GM19455 (cell line): ENCODE measurements around the gene TMEM138.
"Not testable (repeated sequence)": the region's sequence is repeated elsewhere in the genome, so short reads cannot be mapped to it uniquely, and the experiment has no call there.

Source experiments
- ATAC-seq: cut with Tn5 transposase; IDR thresholded peaks from one replicate; pipeline ENCODE4 v1.9.1; 2021; ENCODE audit not compliant: unreplicated experiment

The TMEM138 gene

GRCh38 chr11:61362542-61362875, 335 bp downstream of the TMEM138 start:
- ATAC-seq = no peak

DNA sequence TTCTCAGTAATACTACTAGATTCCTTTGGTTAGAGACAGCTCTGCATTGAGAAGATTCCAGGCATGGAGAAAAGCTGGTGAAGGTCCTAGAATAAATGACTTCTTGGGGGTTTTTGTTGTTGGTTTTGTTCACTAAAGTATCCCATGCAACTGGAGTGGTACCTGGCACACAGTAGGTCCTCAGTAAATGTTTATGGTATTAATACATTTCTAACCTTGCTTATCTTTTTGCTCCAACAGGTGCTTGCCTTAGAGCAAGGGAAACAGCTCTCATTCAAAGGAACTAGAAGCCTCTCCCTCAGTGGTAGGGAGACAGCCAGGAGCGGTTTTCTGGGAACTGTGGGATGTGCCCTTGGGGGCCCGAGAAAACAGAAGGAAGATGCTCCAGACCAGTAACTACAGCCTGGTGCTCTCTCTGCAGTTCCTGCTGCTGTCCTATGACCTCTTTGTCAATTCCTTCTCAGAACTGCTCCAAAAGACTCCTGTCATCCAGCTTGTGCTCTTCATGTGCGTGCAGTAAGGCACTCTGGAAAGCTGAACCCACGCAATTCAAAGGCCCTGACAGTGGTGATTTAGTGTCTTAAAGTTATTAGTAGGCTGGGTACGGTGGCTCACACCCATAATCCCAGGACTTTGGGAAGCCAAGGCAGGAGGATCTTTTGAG, 2.0 kb downstream of the TMEM138 start:
- ATAC-seq = no peak

GRCh38 chr11:61367406-61367805, 5.2 kb downstream of the TMEM138 start:
- no peak for ATAC-seq

DNA sequence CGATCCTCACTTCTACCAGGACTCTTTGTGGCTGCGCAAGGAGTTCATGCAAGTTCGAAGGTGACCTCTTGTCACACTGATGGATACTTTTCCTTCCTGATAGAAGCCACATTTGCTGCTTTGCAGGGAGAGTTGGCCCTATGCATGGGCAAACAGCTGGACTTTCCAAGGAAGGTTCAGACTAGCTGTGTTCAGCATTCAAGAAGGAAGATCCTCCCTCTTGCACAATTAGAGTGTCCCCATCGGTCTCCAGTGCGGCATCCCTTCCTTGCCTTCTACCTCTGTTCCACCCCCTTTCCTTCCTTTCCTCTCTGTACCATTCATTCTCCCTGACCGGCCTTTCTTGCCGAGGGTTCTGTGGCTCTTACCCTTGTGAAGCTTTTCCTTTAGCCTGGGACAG, 6.5 kb downstream of the TMEM138 start:
- no peak for ATAC-seq

DNA sequence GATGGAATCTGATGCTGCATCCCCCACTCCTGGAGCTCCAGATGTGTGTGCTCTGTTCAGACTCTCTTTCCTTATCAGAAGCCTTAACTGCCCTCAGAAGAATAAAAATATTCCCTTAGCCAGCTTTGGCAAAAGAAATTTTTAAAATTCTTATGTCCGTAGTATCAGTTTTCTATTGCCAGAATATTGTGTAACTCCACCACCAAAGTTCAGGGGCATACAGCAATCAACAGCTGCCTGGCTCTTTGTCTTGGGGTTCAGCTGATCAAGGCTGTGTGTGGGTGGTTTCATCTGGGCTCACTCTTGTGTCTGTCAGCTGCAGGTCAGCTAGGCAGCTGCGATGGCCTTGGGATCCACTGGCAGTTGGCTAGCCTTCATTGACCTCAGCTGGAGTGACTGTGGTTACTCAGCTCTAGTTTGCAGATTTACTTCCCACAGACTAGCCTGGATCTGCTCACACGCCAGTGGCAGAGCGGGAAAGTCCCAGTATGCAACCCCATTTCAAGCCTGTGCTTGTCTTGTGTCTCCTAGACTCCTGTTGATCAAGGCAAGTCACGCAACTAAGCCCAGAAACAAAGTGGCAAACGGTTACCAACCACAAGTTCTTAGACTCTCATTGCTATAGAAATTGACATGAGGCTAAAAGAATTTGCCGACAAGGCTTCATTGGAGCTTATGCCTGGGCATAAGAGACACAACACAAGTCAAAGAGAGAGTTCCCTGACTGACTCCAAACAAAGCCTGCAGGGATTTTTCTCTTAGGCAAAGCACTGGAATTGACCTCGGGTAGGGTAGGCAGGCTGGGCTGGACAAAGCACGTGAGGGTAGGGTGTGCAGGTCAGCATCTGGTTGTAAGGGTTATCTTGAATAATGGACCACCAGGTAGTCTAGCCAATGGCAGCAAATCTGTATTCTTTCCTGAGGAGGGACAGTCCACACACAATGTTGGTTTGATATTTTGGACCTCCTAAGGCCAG, 7.5 kb downstream of the TMEM138 start:
- no peak for ATAC-seq

DNA sequence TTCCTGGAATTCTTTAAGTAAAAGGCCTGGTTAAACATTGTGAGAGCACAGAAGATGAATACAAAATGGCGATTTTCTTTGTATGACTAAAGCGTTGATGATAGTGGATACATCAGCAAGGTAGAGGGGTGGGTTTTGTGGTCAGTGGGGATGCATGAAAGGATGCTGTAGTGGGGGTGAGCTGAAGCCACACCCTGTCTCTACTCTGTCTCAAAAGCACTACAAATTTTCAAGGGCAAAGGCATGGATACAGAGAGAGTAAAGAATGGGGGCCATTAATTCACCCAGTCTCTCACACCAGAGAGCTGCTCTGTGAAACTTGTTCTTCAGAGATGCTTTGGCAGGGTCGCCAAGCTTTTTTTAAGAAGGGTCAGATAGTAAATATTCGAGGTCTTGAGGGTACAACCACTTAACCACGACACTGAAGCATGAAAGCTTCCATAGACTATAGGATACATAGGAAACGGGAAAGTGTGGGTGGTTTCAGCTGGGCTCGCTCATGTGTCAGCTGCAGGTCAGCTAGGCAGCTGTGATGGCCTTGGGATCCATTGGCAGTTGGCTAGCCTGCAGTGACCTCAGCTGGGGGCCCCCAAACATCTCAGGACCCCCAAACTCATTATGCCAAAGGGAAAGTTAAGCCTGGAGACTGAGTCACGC, 8.3 kb downstream of the TMEM138 start:
- no peak for ATAC-seq

DNA sequence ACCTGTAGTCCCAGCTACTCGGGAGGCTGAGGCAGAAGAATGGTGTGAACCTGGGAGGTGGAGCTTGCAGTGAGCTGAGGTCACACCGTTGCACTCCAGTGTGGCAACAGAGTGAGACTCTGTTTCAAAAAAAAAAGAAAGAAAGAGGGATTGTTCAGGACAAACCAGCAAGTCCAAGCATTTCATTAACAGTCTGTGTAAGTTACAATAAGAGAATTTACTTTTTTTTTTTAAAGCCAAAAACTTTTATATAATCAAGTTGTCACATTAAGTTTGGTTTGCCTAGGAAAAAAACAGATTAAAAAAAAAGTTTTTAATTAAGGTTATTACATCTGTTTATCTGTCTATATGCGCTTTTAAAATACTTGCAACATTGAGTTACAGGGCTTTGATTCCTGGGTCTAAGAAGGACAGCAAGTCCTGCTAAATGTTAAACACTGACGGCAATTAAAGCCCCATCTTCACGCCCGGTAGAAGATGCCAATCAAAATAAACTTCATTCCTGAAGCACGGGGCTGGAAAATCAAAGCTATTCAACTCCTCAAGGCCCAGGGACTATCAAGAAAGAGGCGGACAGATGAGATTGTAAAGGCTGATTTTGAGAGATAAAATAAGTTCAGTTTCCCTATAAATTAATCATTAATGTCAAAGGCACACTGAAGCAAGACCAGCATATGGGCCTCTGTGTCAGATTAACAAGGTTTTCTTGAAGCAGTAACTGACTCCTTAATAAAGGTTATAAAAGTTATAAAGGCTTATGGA, 10.7 kb downstream of the TMEM138 start:
- no peak for ATAC-seq

DNA sequence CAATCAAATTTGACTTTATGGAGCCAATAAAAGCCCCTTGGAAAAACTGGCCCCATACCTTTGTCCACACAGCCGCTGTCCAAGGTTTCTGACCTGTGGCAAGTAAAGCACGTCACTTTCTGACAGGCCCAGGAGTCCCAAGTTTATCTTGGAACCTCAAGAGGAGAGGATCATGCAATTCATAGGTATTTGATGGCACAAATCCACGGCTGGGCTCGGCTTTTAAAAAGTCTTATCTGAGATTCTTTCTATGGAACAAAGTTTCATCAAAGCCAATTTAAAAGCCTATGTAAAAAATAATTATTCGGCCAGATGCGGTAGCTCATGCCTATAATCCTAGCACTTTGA, 13.6 kb downstream of the TMEM138 start:
- ATAC-seq = no peak

GRCh38 chr11:61377461-61378160, 15.4 kb downstream of the TMEM138 start:
- no peak for ATAC-seq

DNA sequence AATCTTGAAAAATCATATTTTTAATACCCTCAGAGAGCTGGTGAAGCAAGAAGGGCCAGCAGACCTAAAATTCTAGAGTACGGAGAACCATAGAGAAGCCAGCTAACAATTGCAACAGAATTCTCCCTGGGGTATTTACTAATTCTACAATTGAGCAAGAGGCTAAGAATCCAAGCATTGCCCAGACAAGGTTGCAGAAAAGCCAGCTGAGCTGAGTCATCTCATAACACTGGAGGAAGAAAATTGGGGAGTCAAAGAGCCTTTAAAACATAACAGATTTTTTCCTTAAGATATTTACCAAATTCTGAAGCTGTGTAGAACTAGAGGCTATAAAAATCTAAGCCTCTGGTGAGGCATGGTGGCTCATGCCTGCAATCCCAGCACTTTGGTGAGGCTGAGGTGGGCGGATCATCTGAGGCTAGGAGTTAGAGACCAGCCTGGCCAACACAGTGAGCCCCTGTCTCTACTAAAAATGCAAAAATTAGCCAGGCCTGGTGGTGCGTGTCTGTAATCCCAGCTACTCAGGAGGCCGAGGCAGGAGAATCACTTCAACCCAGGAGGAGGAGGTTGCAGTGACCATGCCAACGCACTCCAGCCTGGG, 16.6 kb downstream of the TMEM138 start:
- no peak for ATAC-seq

GRCh38 chr11:61380884-61381283, 18.7 kb downstream of the TMEM138 start:
- ATAC-seq = no peak

- not testable (repeated sequence) for ATAC-seq
Measured at GRCh38 chr11:61383859-61384258, 21.7 kb downstream of the TMEM138 start.

GRCh38 chr11:61384271-61385242, 22.4 kb downstream of the TMEM138 start:
- no peak for ATAC-seq

DNA sequence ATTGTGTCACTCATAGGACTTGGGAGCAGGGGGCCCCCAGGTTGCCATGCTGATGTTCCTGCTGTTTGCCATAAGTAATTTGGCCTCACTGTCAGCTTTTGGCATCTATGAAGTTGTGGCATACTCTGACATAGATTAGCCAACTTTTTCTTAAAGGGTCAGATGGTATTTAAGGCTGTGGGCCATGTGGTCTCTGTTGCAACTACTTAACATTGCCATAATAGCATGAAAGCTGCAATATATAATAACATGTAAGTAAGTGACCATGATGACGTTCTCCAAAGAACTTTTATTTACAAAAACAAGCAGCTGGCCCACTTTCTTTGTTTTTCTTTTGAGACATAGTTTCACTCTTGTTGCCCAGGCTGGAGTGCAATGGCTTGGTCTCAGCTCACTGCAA, 28.0 kb downstream of the TMEM138 start:
- no peak for ATAC-seq

- no peak for ATAC-seq
Measured at GRCh38 chr11:61392981-61393595, 30.9 kb downstream of the TMEM138 start.

- no peak for ATAC-seq
Measured at GRCh38 chr11:61401173-61401572, 39.0 kb downstream of the TMEM138 start.

DNA sequence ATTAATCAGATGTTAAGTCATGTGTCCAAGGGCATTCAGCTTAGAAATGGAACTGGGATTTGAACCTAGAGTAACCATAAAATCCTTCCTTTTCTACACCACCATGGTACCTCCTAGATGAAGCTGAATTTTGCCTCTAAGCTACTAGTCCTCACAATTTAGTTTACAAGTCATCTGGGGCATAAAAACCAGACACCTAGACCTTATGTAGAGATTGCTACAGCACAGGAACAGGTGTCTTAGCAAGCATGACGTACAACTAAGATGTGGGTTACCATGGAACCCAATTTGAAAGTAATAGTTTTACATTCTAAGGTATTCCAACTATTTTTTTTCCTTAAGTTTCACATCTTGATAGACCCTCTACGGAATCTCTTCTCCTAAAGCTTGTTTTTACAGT, 39.4 kb downstream of the TMEM138 start:
- no peak for ATAC-seq

DNA sequence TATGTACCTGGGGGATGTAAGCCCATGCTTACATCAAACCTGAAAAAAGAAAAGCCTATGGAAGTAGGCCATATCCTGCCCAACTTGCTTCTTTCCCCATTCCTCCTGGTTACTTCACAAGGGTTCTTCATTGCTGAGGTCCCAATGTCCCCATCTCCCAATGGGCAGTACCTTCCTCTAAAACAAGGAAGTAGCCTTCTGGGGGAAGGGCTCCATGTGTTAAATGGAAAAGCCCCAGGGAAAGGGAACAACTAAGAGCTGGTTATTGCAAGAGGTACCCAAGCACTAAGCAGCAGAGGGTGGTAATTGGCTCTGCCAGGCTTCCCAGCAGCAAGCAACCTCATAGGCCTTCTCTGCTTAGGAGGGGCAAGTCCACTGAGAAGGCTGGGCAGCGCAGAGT, 41.5 kb downstream of the TMEM138 start:
- ATAC-seq = no peak

GRCh38 chr11:61404103-61404502, 41.9 kb downstream of the TMEM138 start:
- ATAC-seq = no peak
